Measurements from ENCODE around the gene KIAA1614. TPM values are rescaled to one million over a fixed set of nuclear protein-coding genes. Genes with fewer than 3 reads are reported as not detected.

The KIAA1614 gene
- total and polyA plus RNA-seq, 3 donors from 2014 or later, result 3.7 to 4.0 (median 3.7) TPM

DNA sequence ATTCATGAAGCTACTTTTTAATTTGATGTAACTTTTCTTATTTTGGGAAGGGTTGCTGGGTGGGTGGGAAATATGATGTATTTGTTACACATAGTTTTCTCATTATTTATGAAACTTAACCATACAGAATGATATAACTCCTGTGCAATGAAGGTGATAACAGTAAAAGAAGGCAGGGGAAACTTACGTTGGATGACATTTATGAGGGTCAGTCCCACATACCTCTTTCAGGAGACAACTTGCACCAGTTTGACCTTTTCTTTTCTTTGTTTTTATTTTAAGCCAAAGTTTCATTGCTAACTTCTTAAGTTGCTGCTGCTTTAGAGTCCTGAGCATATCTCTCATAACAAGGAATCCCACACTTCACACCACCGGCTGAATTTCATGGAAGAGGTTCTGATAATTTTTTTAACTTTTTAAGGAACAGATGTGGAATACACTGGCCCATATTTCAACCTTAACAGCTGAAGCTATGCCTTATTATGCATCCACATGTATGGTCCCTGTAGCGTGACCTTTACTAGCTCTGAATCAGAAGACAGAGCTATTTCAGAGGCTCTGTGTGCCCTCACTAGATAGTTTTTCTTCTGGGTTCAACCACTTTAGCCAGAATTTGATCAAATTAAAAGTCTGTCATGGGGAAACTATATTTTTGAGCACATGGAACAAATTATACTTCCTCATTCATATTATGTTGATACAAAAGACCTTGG lies 28.0 kb upstream of the KIAA1614 start:
- Histone ChIP-seq H3K4me3 (no peak overlapping the region), H3K4me1 (no peaks in the 10 kb centered on the region), H3K36me3 (ENCODE audit: low read depth, missing control alignments) (no peaks in the 10 kb centered on the region), H3K27me3 (no peaks in the 10 kb centered on the region), H3K9me3 (no peaks in the 10 kb centered on the region), H3K27ac (no peak overlapping the region)
- intact Hi-C loops (cut with DNase I; ENCODE audit: low total_unique reads), result no loop called here
- WGBS, 2 donors, result 82% methylated on average over 3 of the region's 3 CpGs
- no peak for DNase-seq
- TF ChIP-seq POLR2A (IDR thresholded peaks at IDR 0.05) (no peak), CTCF (IDR thresholded peaks at IDR 0.05) (no peak)

- DNase-seq, result no peak
- Histone ChIP-seq H3K4me3 (no peak overlapping the region), H3K27ac (no peak overlapping the region), H3K36me3 (ENCODE audit: low read depth, missing control alignments) (no peaks in the 10 kb centered on the region), H3K27me3 (no peaks in the 10 kb centered on the region), H3K4me1 (no peaks in the 10 kb centered on the region), H3K9me3 (no peaks in the 10 kb centered on the region)
- intact Hi-C loops (cut with DNase I; ENCODE audit: low total_unique reads), result no loop called here
- TF ChIP-seq CTCF (IDR thresholded peaks at IDR 0.05) (no peak), POLR2A (IDR thresholded peaks at IDR 0.05) (no peak)
- WGBS, 2 donors, result 93 to 98% methylated on average over 2 of the region's 2 CpGs
These were observed 26.4 kb upstream of the KIAA1614 start for GRCh38 chr1:180886338-180886737.

- intact Hi-C loops (cut with DNase I; ENCODE audit: low total_unique reads), result no loop called here
- H3K27ac ChIP-seq, result no peak overlapping the region
- H3K36me3 ChIP-seq (ENCODE audit: low read depth, missing control alignments), result no peaks in the 10 kb centered on the region
- no peaks in the 10 kb centered on the region for H3K4me1 ChIP-seq
- H3K9me3 ChIP-seq, result no peaks in the 10 kb centered on the region
- 93 to 96% methylated on average over 7 of the region's 7 CpGs for WGBS, 2 donors
- no peak for DNase-seq
- no peaks in the 10 kb centered on the region for H3K27me3 ChIP-seq
- H3K4me3 ChIP-seq, result no peak overlapping the region
- TF ChIP-seq POLR2A (IDR thresholded peaks at IDR 0.05), result no peak
- TF ChIP-seq CTCF (IDR thresholded peaks at IDR 0.05), result no peak
These were observed 24.9 kb upstream of the KIAA1614 start for GRCh38 chr1:180887841-180888240.

DNA sequence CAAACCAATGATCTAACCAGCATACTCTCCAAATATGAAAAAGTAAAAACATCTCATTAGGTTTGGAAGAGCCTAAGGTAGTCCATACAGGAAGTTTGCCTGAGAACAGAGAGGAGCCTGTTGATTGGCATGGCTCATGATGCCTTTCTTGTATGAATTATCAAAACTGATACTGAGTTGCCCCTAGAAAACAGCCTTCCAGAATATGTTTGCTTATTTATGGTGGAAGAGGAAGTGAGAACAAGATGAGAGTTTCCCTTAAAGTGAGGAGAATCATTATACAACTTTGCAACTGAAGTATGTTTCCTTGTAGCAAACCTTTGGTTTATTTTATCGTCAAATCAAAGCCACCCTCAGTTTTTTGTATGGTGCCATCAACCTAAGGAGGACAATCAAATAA lies 23.8 kb upstream of the KIAA1614 start:
- H3K4me3 ChIP-seq, result no peak overlapping the region
- TF ChIP-seq POLR2A (IDR thresholded peaks at IDR 0.05) (no peak), CTCF (IDR thresholded peaks at IDR 0.05) (no peak)

GRCh38 chr1:180889325-180889724 lies 23.4 kb upstream of the KIAA1614 start:
- WGBS, 2 donors, result 75 to 79% methylated on average over 2 of the region's 2 CpGs
- Histone ChIP-seq H3K4me3 (no peak overlapping the region), H3K4me1 (no peaks in the 10 kb centered on the region), H3K9me3 (no peaks in the 10 kb centered on the region), H3K27me3 (no peaks in the 10 kb centered on the region), H3K36me3 (ENCODE audit: low read depth, missing control alignments) (no peaks in the 10 kb centered on the region), H3K27ac (no peak overlapping the region)
- no peak for TF ChIP-seq POLR2A (IDR thresholded peaks at IDR 0.05)
- TF ChIP-seq CTCF (IDR thresholded peaks at IDR 0.05), result peak in 1 of 3 experiments; percentile 14
- intact Hi-C loops (cut with DNase I; ENCODE audit: low total_unique reads), result no loop called here
- no peak for DNase-seq

More for the DNA sequence above, 23.8 kb upstream of the KIAA1614 start:
- Histone ChIP-seq H3K4me1 (no peaks in the 10 kb centered on the region), H3K36me3 (ENCODE audit: low read depth, missing control alignments) (no peaks in the 10 kb centered on the region), H3K9me3 (no peaks in the 10 kb centered on the region), H3K27me3 (no peaks in the 10 kb centered on the region), H3K27ac (no peak overlapping the region)
- 61 to 83% methylated on average over 1 of the region's 1 CpG for WGBS, 2 donors
- intact Hi-C loops (cut with DNase I; ENCODE audit: low total_unique reads), result no loop called here
- DNase-seq, result no peak
